Testis (tissue), 2 donors: Measurements from ENCODE around the gene DGKD.

Experiments used
- POLR2A ChIP-seq: fragments of 450-650 bp; IDR thresholded peaks from one replicate; pipeline ENCODE4 v1.6.1; 2017; ENCODE audit warnings: antibody characterized with exemption, mild to moderate bottlenecking, moderate library complexity
- TF ChIP-seq, protein P1 (sequence below), 3 experiments: fragments of 450-650 bp in 2 of 3; fragments of 200-600 bp in 1 of 3; sonication (generic) in 1 of 3; IDR thresholded peaks; one replicate each; pipeline ENCODE4 v1.5.1; 2016 to 2019; ENCODE audit warnings: antibody characterized with exemption in 3 of 3, mild to moderate bottlenecking in 2 of 3, moderate library complexity in 1 of 3

GRCh38 chr2:233341296-233341695, 13.0 kb upstream of the DGKD start:
- TF ChIP-seq POLR2A: no peak
- TF ChIP-seq, protein P1, sequence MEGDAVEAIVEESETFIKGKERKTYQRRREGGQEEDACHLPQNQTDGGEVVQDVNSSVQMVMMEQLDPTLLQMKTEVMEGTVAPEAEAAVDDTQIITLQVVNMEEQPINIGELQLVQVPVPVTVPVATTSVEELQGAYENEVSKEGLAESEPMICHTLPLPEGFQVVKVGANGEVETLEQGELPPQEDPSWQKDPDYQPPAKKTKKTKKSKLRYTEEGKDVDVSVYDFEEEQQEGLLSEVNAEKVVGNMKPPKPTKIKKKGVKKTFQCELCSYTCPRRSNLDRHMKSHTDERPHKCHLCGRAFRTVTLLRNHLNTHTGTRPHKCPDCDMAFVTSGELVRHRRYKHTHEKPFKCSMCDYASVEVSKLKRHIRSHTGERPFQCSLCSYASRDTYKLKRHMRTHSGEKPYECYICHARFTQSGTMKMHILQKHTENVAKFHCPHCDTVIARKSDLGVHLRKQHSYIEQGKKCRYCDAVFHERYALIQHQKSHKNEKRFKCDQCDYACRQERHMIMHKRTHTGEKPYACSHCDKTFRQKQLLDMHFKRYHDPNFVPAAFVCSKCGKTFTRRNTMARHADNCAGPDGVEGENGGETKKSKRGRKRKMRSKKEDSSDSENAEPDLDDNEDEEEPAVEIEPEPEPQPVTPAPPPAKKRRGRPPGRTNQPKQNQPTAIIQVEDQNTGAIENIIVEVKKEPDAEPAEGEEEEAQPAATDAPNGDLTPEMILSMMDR (IDR thresholded peaks at IDR 0.05): no peak
